DMS79 (cell line): ENCODE results near the gene FBXL14.
A peak's percentile ranks its signal among the peaks of the same experiment; 100 is the strongest.

Source experiments
- DNase-seq: peaks from one replicate; lab custom pipeline; 2025; lab: John Stamatoyannopoulos, UW

Gene FBXL14

DNA sequence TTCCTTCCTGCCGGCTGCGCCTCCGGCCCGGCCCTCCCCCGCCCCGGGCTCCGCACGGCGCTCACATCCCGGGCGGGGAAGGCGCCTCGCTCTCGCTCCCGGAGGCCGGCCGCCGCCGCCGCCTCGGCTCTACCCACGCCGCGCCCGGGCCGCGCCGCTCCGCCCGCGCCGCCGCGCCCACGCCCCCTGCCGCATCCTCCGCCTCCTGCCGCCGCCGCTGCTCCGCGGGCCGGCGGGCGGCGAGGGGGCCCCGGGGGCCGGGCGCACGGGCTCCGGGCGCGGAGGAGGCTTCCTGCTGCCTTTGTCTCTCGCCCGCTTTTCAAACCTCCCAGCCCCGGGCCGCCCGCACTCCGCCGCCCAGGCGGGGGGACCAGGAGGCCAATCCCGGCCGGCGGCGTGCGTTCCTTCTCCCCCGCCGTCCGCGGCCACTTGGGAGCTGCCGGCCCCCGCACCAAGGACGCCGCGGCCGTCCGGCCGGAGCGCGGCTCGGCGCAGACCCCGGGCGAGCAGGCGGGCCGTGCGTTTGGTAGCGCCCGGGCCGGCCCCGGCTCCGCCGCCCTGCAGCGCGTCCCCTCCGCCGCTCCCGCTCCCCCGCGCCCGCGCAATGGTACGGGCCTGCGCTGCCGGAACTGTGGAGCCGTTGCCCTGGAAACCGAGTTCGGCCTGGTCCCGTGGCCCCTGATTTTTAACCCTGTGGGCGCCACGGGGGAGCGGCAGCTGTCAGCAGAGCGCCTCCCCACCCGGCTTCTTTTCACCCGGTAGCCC lies at the start of gene FBXL14:
Gene FBXL14 (minus strand): TSS at position 321 of the 765 bp plus-strand sequence. CDS start 515 bp downstream, outside the sequence.
- DNase-seq: peak; percentile 46

- peak; percentile 32 for DNase-seq
Observed at GRCh38 chr12:1643905-1644533, 49.6 kb upstream of the FBXL14 start.

- no peak for DNase-seq
Observed at GRCh38 chr12:1643043-1643442, 48.7 kb upstream of the FBXL14 start.

- DNase-seq: no peak
Observed at GRCh38 chr12:1642513-1642912, 48.1 kb upstream of the FBXL14 start.

GRCh38 chr12:1640328-1641234 lies 46.2 kb upstream of the FBXL14 start:
- DNase-seq: no peak

DNA sequence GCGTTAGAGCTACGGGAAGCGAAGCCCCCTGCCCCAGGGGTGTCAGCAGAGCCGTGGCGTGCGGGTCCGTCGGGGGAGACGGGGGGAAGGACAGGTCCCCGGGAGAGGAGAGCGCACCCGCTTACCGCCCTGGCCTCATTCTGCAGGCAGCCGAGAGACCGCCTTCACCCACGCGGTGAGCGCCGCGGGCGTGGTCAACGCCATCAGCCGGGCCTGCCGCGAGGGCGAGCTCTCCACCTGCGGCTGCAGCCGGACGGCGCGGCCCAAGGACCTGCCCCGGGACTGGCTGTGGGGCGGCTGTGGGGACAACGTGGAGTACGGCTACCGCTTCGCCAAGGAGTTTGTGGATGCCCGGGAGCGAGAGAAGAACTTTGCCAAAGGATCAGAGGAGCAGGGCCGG lies 45.2 kb upstream of the FBXL14 start:
- DNase-seq: no peak

DNA sequence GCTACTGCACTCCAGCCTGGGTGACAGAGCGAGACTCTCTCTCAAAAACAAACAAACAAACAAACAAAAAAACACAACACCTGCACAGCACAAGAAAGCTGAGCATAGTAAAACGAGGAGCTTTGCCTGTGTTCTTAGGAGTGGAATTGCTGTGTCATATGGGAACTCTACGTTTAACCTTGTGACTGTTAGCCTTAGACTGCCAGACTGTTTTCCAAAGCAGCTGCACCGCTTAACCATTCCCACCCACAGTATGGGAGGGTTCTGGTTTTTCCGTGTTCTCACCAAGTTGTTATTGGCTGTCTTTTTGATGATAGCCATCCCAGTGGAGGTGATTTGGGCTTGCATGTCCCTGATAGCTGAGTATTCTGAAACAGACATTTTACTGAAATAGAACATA lies 43.8 kb upstream of the FBXL14 start:
- DNase-seq: no peak

GRCh38 chr12:1635301-1636095 lies 41.1 kb upstream of the FBXL14 start:
- no peak for DNase-seq

GRCh38 chr12:1634590-1635191 lies 40.3 kb upstream of the FBXL14 start:
- peak; percentile 43 for DNase-seq

DNA sequence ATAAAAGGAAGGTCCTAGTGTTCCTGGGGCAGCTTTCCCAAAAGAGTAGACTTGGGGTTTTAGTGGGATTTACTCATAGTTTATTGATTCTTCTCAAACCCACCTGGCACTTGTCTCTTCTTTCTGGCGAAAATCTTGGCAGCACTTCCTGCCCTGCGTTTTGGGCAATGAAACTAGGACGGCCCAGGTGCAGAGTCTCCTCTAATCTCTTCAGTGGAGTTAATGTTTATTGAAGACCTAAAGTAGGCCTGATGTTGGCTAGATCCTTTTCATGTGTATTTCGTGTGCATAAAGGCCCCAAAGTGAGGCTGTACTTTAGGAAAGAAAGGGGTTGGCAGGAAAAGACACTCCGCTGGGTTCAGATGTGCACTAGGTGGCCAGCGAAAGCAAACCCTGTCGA lies 39.8 kb upstream of the FBXL14 start:
- DNase-seq: no peak

DNA sequence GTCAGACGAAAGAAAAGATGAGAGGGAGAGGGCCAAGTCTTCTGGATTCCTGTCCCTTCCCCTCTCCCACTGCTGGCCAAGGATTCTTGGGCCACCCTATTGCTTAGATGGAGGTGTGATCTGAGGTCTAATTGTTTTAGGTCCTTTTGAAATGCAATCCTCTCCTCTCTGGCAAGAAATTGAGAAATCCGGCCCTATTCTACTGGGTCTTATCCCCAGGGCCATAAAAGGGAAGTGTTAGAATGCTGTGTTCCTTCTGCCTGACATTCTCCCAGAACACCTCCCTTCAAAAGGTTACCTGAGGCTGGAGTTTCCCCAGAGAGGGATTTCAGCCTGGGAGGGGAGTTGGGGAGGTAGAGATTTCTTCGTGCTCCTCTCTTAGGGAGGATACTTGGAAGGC lies 39.1 kb upstream of the FBXL14 start:
- DNase-seq: no peak

- DNase-seq: peak; percentile 70
Observed at GRCh38 chr12:1632702-1633101, 38.3 kb upstream of the FBXL14 start.

GRCh38 chr12:1630827-1631591 lies 36.6 kb upstream of the FBXL14 start:
- DNase-seq: no peak

DNA sequence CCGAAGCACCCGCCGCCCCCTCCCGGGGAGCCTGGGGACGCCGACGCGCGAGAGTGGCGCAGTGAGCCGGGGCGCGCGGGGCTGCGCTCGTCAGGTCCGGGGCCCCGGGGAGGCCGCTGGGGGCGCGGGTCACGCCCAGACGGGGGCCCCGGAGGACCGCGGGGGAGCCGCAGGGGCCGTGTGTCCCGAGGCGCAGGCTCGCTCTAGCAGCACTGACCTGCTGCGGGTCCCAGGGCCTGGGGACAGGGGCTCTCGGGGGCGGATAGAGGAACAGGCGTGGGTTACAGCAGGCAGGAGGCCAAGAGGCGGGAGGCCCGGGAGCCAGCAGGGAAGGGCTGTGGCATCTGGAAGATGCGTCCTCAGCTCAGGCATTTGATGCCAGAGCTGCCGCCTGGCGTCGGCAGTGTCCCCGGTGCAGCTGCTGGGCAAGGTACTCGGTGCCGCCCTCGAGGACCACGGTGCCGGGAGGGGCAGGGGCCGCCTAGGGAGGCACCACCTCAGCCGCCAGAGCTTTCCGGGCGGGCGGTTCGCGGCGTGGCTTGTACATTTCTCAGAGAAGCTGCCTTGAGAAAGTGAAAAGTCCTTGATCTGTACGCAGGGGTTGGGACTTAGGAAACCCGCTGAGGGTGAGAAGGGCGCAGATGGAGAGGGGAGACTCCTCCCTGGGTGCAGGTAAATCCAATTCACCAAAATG lies 35.9 kb upstream of the FBXL14 start:
- peak; percentile 13 for DNase-seq

DNA sequence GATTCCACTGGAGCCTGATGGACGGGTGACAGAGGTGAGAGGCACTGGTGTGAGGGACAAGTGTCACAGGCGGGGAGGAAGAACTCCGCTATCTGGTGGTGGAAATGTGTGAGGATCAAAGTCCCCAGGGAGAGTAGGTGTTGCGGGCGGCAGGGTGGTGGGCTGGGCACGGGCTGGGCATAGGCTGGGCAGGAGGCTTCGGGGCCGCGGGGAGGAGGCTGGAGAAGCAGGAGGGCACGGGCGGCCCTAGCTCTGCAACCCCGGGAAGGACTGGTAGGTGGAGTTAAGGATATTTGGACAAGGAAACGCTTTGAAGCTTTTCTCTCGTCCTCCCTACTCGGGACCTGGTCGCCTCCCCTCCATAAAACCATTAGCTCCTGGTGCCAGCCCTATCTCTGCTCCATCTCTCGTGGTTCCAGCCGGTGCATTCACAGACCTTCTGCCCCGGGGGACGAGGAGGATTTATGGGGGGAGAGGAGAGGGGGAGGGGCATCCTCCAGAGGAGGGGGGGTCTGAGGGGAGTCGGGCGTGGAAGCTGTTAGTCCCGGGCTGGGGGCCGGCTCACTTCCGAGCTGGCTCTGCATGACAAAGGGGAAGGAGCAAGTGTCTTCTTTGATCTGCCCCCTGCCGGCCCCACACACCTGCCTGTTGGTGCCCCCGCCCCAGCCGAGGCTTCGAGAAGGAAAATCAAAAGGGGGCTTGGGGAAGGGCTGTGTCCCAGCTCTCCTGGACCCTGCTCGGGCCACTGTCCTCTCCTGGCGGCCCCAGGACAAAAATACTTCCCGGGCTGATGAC lies 35.2 kb upstream of the FBXL14 start:
- no peak for DNase-seq

DNA sequence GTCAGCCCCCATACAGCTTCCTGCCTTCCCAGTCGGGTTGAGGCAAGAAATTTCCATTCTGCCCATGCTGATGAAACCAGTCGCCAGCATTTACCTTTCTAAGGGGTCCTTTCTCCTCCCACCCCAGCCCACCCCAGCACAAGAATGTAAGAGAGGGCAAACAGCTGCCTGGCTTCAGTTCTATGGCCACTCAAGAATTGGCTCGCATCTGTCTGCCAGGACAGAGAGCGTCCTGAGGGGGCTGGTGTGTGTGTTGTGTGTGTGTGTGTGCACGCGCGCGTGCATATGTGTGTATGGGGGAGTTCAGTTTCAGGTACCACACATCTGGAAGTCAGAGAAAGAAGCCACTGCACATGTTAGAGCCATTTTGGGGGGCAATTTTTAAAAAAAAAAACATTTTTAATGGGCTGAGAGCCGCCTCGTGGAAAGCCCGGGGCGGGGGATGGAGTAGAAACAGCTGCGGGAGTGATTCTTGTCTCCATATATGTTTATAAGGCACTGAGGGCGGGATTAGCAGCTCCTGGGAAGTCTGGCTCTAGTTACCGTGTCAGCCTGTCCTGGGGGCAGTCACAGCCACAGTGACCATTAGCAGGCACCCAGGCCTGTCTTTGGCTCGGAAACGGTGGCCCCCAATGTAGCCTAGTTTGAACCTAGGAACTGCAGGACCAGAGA lies 34.4 kb upstream of the FBXL14 start, which contains the start of gene WNT5B:
Gene WNT5B (plus strand): TSS at position 566 of the 672 bp plus-strand sequence. CDS start 2,124 bp downstream, outside the sequence.
- DNase-seq: no peak

- DNase-seq: no peak
Observed at GRCh38 chr12:1622406-1622805, 28.0 kb upstream of the FBXL14 start.

DNA sequence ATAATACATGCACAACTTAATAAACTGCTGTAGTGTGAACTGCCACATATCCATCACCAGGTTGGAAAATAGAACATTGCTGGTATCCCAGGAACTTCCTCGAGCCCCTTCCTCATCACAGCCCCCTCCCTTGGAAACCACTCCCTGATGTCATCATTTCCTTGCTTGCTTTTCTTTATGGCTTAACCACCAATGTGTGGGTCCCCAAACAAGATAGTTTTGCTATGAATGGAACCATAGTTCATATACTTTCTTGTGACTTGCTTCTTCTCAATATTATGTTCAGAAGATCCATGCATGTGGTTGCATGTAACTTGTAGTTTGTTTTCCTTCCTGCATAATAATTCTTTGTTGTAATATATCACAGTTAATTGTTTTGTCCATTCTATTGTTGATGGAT lies 25.7 kb upstream of the FBXL14 start:
- no peak for DNase-seq
